Body of pancreas (tissue), 4 donors: ENCODE data around the gene PTPA. TPM values are rescaled to one million over a fixed set of nuclear protein-coding genes. Genes with fewer than 3 reads are reported as not detected.
A peak's percentile ranks its signal among the peaks of the same experiment; 100 is the strongest.

Source experiments
- ATAC-seq: fragments of 150-250 bp; one replicate; pipeline ENCODE4 v1.9.1; 2016
- DNase-seq, 4 donors: peaks; one replicate each; pipeline ENCODE4 v3.0.0-alpha.2; 2019
- H3K27ac ChIP-seq, 4 donors: fragments of 200-600 bp; sonication (generic); 1 replicate in 3 of 4; 2 replicates in 1 of 4; pipeline versions ENCODE4 v1.5.1 to v1.6.1; 2016 to 2019; ENCODE audit warnings: mild to moderate bottlenecking in 1 of 4, mixed read lengths in 1 of 4, moderate library complexity in 1 of 4
- H3K27me3 ChIP-seq, 2 donors: fragments of 200-600 bp; sonication (generic); one replicate each; pipeline ENCODE4 v1.6.0; 2016; ENCODE audit warnings: mild to moderate bottlenecking in 1 of 2
- H3K36me3 ChIP-seq, 2 donors: fragments of 200-600 bp; sonication (generic); replicated peaks in 1 of 2; 2 replicates each; pipeline ENCODE4 v1.5.1; 2016; ENCODE audit warnings: low read depth in 2 of 2; ENCODE audit not compliant: insufficient read depth in 1 of 2
- H3K4me1 ChIP-seq: fragments of 200-600 bp; sonication (generic); one replicate; pipeline ENCODE4 v1.6.0; 2016
- H3K4me3 ChIP-seq, 2 donors: fragments of 200-600 bp; sonication (generic); 1 replicate in 1 of 2; 2 replicates in 1 of 2; pipeline ENCODE4 v1.5.1; 2016 to 2019
- H3K9me3 ChIP-seq, 3 donors: fragments of 200-600 bp; sonication (generic); 1 replicate in 2 of 3; 2 replicates in 1 of 3; pipeline ENCODE4 v1.5.1; 2016
- POLR2A ChIP-seq, 3 donors: fragments of 450-650 bp; IDR thresholded peaks; one replicate each; pipeline ENCODE4 v1.6.1; 2016; ENCODE audit warnings: antibody characterized with exemption in 3 of 3, mild to moderate bottlenecking in 2 of 3
- WGBS, 2 donors: methylation state at CpG; one replicate each; pipeline ENCODE4 v1.1.5; 2017; 5-methylcytosine and 5-hydroxymethylcytosine counted together
- intact Hi-C: fragments of 100-400 bp; cut with DNase I; formaldehyde crosslinking; loops from one replicate; pipeline ENCODE4 v1.15.1; 2023
- total RNA-seq, 2 donors: library from RNA; depleted of rRNA; stranded (reverse); fragments of >200 nt; gene quantifications; one replicate each; pipeline ENCODE4 v1.1.0, GENCODE V29; 2016
- TF ChIP-seq, protein P1 (sequence below), 7 experiments: fragments of 450-650 bp in 4 of 7; fragments of 200-600 bp in 3 of 7; sonication (generic) in 3 of 7; IDR thresholded peaks; one replicate each; pipeline ENCODE4 v1.5.1; 2016 to 2019; ENCODE audit warnings: antibody characterized with exemption in 7 of 7

PTPA gene
- total RNA-seq, 2 donors from 2014 or later, result 32.7 to 52.1 TPM

GRCh38 chr9:129093602-129094386, 17.4 kb upstream of the PTPA start:
- 72 to 86% methylated on average over 17 to 19 of the region's 20 CpGs for WGBS, 2 donors
- DNase-seq, result no peak
- Histone ChIP-seq H3K4me1 (peaks cover 37% of the 10 kb centered on the region), H3K27me3 (no peaks in the 10 kb centered on the region), H3K9me3 (no peaks in the 10 kb centered on the region), H3K36me3 (peaks cover 0 to 2% of the 10 kb centered on the region in 2 donors), H3K4me3 (no peak overlapping the region), H3K27ac (peak overlapping the region; percentile 55 to 77 (median 66))
- ATAC-seq, result no peak
- TF ChIP-seq POLR2A (IDR thresholded peaks at IDR 0.05), result no peak
- TF ChIP-seq, protein P1, sequence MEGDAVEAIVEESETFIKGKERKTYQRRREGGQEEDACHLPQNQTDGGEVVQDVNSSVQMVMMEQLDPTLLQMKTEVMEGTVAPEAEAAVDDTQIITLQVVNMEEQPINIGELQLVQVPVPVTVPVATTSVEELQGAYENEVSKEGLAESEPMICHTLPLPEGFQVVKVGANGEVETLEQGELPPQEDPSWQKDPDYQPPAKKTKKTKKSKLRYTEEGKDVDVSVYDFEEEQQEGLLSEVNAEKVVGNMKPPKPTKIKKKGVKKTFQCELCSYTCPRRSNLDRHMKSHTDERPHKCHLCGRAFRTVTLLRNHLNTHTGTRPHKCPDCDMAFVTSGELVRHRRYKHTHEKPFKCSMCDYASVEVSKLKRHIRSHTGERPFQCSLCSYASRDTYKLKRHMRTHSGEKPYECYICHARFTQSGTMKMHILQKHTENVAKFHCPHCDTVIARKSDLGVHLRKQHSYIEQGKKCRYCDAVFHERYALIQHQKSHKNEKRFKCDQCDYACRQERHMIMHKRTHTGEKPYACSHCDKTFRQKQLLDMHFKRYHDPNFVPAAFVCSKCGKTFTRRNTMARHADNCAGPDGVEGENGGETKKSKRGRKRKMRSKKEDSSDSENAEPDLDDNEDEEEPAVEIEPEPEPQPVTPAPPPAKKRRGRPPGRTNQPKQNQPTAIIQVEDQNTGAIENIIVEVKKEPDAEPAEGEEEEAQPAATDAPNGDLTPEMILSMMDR (IDR thresholded peaks at IDR 0.05), result no peak
- intact Hi-C loops, result no loop called here

GRCh38 chr9:129094387-129095169, 16.6 kb upstream of the PTPA start:
- DNase-seq (peak; percentile 68 to 83 (median 79)), ATAC-seq (peak; percentile 76)
- no peaks in the 10 kb centered on the region for H3K9me3 ChIP-seq
- intact Hi-C loops, result no loop called here
- WGBS, 2 donors, result 37 to 43% methylated on average over 12 to 13 of the region's 13 CpGs
- H3K27me3 ChIP-seq, result no peaks in the 10 kb centered on the region
- peak overlapping the region; percentile 55 to 77 (median 66) for H3K27ac ChIP-seq
- no peak for TF ChIP-seq POLR2A (IDR thresholded peaks at IDR 0.05)
- TF ChIP-seq, protein P1 (IDR thresholded peaks at IDR 0.05), result no peak
- peaks cover 0 to 2% of the 10 kb centered on the region in 2 donors for H3K36me3 ChIP-seq
- no peak overlapping the region for H3K4me3 ChIP-seq
- peaks cover 37% of the 10 kb centered on the region for H3K4me1 ChIP-seq

DNA sequence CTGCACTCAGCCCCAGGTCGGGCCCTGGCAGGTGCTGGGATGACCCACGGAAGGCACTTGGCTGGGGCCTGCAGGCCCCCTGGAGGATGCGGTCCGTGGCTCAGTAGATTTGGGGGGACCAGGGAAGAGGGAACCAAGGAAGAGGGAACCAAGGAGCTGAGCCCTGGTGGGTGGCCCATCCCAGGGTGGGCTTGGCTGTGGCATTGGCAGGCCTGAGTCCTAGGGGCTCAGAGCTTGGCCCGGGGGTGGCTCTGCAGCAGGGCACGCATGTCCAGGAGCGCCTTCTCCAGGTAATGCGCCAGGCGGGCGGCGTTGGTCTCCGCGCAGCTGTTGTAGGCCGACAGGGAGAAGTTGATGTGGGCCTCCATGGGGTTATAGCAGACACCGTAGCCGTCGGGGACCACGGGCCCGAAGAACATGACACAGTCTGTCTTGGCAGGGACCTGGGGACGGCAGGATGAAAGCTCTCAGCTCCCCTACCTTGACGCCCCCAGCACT, 16.0 kb upstream of the PTPA start:
- Histone ChIP-seq H3K4me1 (peaks cover 36% of the 10 kb centered on the region), H3K27ac (peak overlapping the region; percentile 55 to 77 (median 66)), H3K9me3 (no peaks in the 10 kb centered on the region), H3K27me3 (no peaks in the 10 kb centered on the region), H3K36me3 (peaks cover 0 to 2% of the 10 kb centered on the region in 2 donors), H3K4me3 (no peak overlapping the region)
- WGBS, 2 donors, result 82 to 89% methylated on average over 9 to 21 of the region's 21 CpGs
- TF ChIP-seq, protein P1 (IDR thresholded peaks at IDR 0.05), result no peak
- no peak for TF ChIP-seq POLR2A (IDR thresholded peaks at IDR 0.05)
- intact Hi-C loops, result no loop called here
- DNase-seq (no peak), ATAC-seq (no peak)

DNA sequence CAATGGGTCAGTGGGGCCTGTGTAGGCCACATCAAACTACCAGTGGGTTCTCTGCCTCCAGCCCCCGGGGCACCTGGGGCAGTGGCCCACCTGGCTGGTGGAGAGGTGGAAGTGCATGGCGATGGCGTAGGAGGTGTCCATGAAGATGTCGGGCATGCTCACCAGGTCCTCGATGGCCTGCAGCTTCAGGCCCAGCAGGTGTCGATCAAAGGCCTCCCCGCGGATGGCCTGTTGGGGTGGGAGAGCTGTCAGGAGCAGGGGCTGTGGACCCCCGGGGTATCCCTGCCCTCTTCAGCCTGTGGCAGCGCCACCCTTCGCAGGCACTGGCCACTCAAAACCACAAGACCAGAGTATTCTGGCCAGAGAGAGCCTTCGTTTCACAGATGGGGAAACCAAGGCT, 15.3 kb upstream of the PTPA start:
- intact Hi-C loops, result no loop called here
- H3K27ac ChIP-seq, result peak overlapping the region; percentile 55 to 77 (median 66)
- H3K9me3 ChIP-seq, result no peaks in the 10 kb centered on the region
- no peaks in the 10 kb centered on the region for H3K27me3 ChIP-seq
- H3K4me1 ChIP-seq, result peaks cover 33% of the 10 kb centered on the region
- DNase-seq (no peak), ATAC-seq (no peak)
- peaks cover 0 to 2% of the 10 kb centered on the region in 2 donors for H3K36me3 ChIP-seq
- H3K4me3 ChIP-seq, result no peak overlapping the region
- no peak for TF ChIP-seq POLR2A (IDR thresholded peaks at IDR 0.05)
- TF ChIP-seq, protein P1 (IDR thresholded peaks at IDR 0.05), result no peak
- 95% methylated on average over 12 of the region's 12 CpGs; no CpG with 5 or more reads in 1 of the 2 donors for WGBS, 2 donors
